ENCODE measurements around the gene TRIM31. TPM values are rescaled to one million over a fixed set of nuclear protein-coding genes. Genes with fewer than 3 reads are reported as not detected.

The TRIM31 gene
- total RNA-seq, 2 donors from 2014 or later, result not detected

GRCh38 chr6:30093951-30094661, 18.8 kb downstream of the TRIM31 start:
- H3K9me3 Mint-ChIP-seq, result no peaks in the 10 kb centered on the region
- no peaks in the 10 kb centered on the region for H3K9me3 ChIP-seq (ENCODE audit: control insufficient read depth, low read length)
- no peaks in the 10 kb centered on the region for H3K36me3 ChIP-seq (ENCODE audit: control insufficient read depth, insufficient read depth, low read length)
- H3K27me3 Mint-ChIP-seq (ENCODE audit: insufficient read depth), result peaks cover 90% of the 10 kb centered on the region
- H3K27ac Mint-ChIP-seq, result no peak overlapping the region
- H3K4me3 Mint-ChIP-seq, result no peak overlapping the region
- H3K27ac ChIP-seq (ENCODE audit: low read depth, low read length), result no peak overlapping the region
- peaks cover 32% of the 10 kb centered on the region for H3K4me1 Mint-ChIP-seq
- no peak for DNase-seq
- 83 to 88% methylated on average over 2 to 4 of the region's 5 CpGs for WGBS, 2 experiments (ENCODE audit: insufficient coverage in 1 of 2, insufficient read length in 1 of 2)
- H3K4me3 ChIP-seq (ENCODE audit: low read length), result no peak overlapping the region
- no peaks in the 10 kb centered on the region for H3K36me3 Mint-ChIP-seq (ENCODE audit: low read depth)
- H3K27me3 ChIP-seq (ENCODE audit: control insufficient read depth, insufficient read depth, low read length, poor library complexity, severe bottlenecking), result peaks cover 74% of the 10 kb centered on the region
- H3K9ac ChIP-seq (ENCODE audit: extremely low read depth, low read length, poor library complexity, severe bottlenecking), result no peak overlapping the region
- TF ChIP-seq CTCF (conservative IDR thresholded peaks at IDR 0.05), result no peak
- no peaks in the 10 kb centered on the region for H3K4me1 ChIP-seq (ENCODE audit: control insufficient read depth, insufficient read depth, low read length)

- peaks cover 74% of the 10 kb centered on the region for H3K27me3 ChIP-seq (ENCODE audit: control insufficient read depth, insufficient read depth, low read length, poor library complexity, severe bottlenecking)
- Mint-ChIP-seq H3K4me1 (peaks cover 31% of the 10 kb centered on the region), H3K36me3 (ENCODE audit: low read depth) (no peaks in the 10 kb centered on the region), H3K27ac (no peak overlapping the region), H3K9me3 (peaks cover under 1% of the 10 kb centered on the region), H3K4me3 (no peak overlapping the region), H3K27me3 (ENCODE audit: insufficient read depth) (peaks cover 86% of the 10 kb centered on the region)
- no peak overlapping the region for H3K9ac ChIP-seq (ENCODE audit: extremely low read depth, low read length, poor library complexity, severe bottlenecking)
- H3K4me1 ChIP-seq (ENCODE audit: control insufficient read depth, insufficient read depth, low read length), result no peaks in the 10 kb centered on the region
- no peaks in the 10 kb centered on the region for H3K36me3 ChIP-seq (ENCODE audit: control insufficient read depth, insufficient read depth, low read length)
- no peak for DNase-seq
- 83% methylated on average over 4 to 6 of the region's 6 CpGs for WGBS, 2 experiments (ENCODE audit: insufficient coverage in 1 of 2, insufficient read length in 1 of 2)
- no peak overlapping the region for H3K27ac ChIP-seq (ENCODE audit: low read depth, low read length)
- no peak overlapping the region for H3K4me3 ChIP-seq (ENCODE audit: low read length)
- H3K9me3 ChIP-seq (ENCODE audit: control insufficient read depth, low read length), result no peaks in the 10 kb centered on the region
- no peak for TF ChIP-seq CTCF (conservative IDR thresholded peaks at IDR 0.05)
Measured at GRCh38 chr6:30092852-30093543, 19.9 kb downstream of the TRIM31 start.

- WGBS, 2 experiments (ENCODE audit: insufficient coverage in 1 of 2, insufficient read length in 1 of 2), result 84 to 91% methylated on average over 6 to 11 of the region's 11 CpGs
- H3K27ac Mint-ChIP-seq, result no peak overlapping the region
- peaks cover 21% of the 10 kb centered on the region for H3K4me1 Mint-ChIP-seq
- Histone ChIP-seq H3K4me3 (ENCODE audit: low read length) (no peak overlapping the region), H3K27ac (ENCODE audit: low read depth, low read length) (no peak overlapping the region), H3K9ac (ENCODE audit: extremely low read depth, low read length, poor library complexity, severe bottlenecking) (no peak overlapping the region), H3K9me3 (ENCODE audit: control insufficient read depth, low read length) (no peaks in the 10 kb centered on the region), H3K27me3 (ENCODE audit: control insufficient read depth, insufficient read depth, low read length, poor library complexity, severe bottlenecking) (peaks cover 69% of the 10 kb centered on the region), H3K4me1 (ENCODE audit: control insufficient read depth, insufficient read depth, low read length) (no peaks in the 10 kb centered on the region), H3K36me3 (ENCODE audit: control insufficient read depth, insufficient read depth, low read length) (no peaks in the 10 kb centered on the region)
- no peaks in the 10 kb centered on the region for H3K36me3 Mint-ChIP-seq (ENCODE audit: low read depth)
- H3K27me3 Mint-ChIP-seq (ENCODE audit: insufficient read depth), result peaks cover 84% of the 10 kb centered on the region
- DNase-seq, result peak; percentile 71
- no peak overlapping the region for H3K4me3 Mint-ChIP-seq
- peaks cover 5% of the 10 kb centered on the region for H3K9me3 Mint-ChIP-seq
- TF ChIP-seq CTCF (conservative IDR thresholded peaks at IDR 0.05), result no peak
Measured at GRCh38 chr6:30091577-30092381, 21.1 kb downstream of the TRIM31 start.

Data from endodermal cell (in vitro differentiated cells).